ENCODE measurements around the gene IQSEC1. TPM values are rescaled to one million over a fixed set of nuclear protein-coding genes. Genes with fewer than 3 reads are reported as not detected.

Gene IQSEC1
- total RNA-seq, 1 experiment from 2014 or later: 13.0 TPM

GRCh38 chr3:12979151-12979946 lies 93.9 kb downstream of the IQSEC1 start:
- BruUV-seq (replicated peaks): no TSS peak
- intact Hi-C loops (cut with micrococcal nuclease; ENCODE audit: unreplicated experiment): no loop called here
- H3K27ac ChIP-seq (ENCODE audit: low read depth, low read length, poor library complexity, severe bottlenecking): no peak overlapping the region
- H3K27me3 ChIP-seq (replicated peaks; ENCODE audit: insufficient read depth, low read depth, low read length, poor library complexity): no peaks in the 10 kb centered on the region
- no peaks in the 10 kb centered on the region for H3K9me3 ChIP-seq (ENCODE audit: low read depth, low read length, poor library complexity, severe bottlenecking)
- H3K4me1 ChIP-seq (ENCODE audit: insufficient read depth, low read length, poor library complexity, severe bottlenecking): no peaks in the 10 kb centered on the region
- no peak overlapping the region for H3K4me3 ChIP-seq (ENCODE audit: low read depth, low read length, poor library complexity, severe bottlenecking)
- no peaks in the 10 kb centered on the region for H3K36me3 ChIP-seq (ENCODE audit: insufficient read depth, low read length, poor library complexity, severe bottlenecking)
- DNase-seq (ENCODE audit: low spot score): no peak
- POLR2A ChIA-PET (ENCODE audit: low non-redundant PET): no interaction called here
- TF ChIP-seq EZH2 (IDR thresholded peaks at IDR 0.05; ENCODE audit: borderline replicate concordance, low read depth, low read length, poor library complexity, severe bottlenecking): no peak
- no peak for TF ChIP-seq CTCF (conservative IDR thresholded peaks at IDR 0.05; ENCODE audit: low read depth, low read length)
- CTCF ChIA-PET: no interaction called here

GRCh38 chr3:12978682-12979081 lies 94.5 kb downstream of the IQSEC1 start:
- no peak for TF ChIP-seq CTCF (conservative IDR thresholded peaks at IDR 0.05; ENCODE audit: low read depth, low read length)
- no peak for TF ChIP-seq EZH2 (IDR thresholded peaks at IDR 0.05; ENCODE audit: borderline replicate concordance, low read depth, low read length, poor library complexity, severe bottlenecking)
- BruUV-seq (replicated peaks): no TSS peak
- Histone ChIP-seq H3K27me3 (replicated peaks; ENCODE audit: insufficient read depth, low read depth, low read length, poor library complexity) (no peaks in the 10 kb centered on the region), H3K36me3 (ENCODE audit: insufficient read depth, low read length, poor library complexity, severe bottlenecking) (no peaks in the 10 kb centered on the region), H3K4me1 (ENCODE audit: insufficient read depth, low read length, poor library complexity, severe bottlenecking) (no peaks in the 10 kb centered on the region), H3K27ac (ENCODE audit: low read depth, low read length, poor library complexity, severe bottlenecking) (no peak overlapping the region), H3K9me3 (ENCODE audit: low read depth, low read length, poor library complexity, severe bottlenecking) (no peaks in the 10 kb centered on the region), H3K4me3 (ENCODE audit: low read depth, low read length, poor library complexity, severe bottlenecking) (no peak overlapping the region)
- intact Hi-C loops (cut with micrococcal nuclease; ENCODE audit: unreplicated experiment): no loop called here
- POLR2A ChIA-PET (ENCODE audit: low non-redundant PET): no interaction called here
- DNase-seq (ENCODE audit: low spot score): no peak
- CTCF ChIA-PET: no interaction called here

- Histone ChIP-seq H3K4me3 (ENCODE audit: low read depth, low read length, poor library complexity, severe bottlenecking) (no peak overlapping the region), H3K27ac (ENCODE audit: low read depth, low read length, poor library complexity, severe bottlenecking) (no peak overlapping the region), H3K36me3 (ENCODE audit: insufficient read depth, low read length, poor library complexity, severe bottlenecking) (no peaks in the 10 kb centered on the region), H3K4me1 (ENCODE audit: insufficient read depth, low read length, poor library complexity, severe bottlenecking) (no peaks in the 10 kb centered on the region), H3K9me3 (ENCODE audit: low read depth, low read length, poor library complexity, severe bottlenecking) (no peaks in the 10 kb centered on the region), H3K27me3 (replicated peaks; ENCODE audit: insufficient read depth, low read depth, low read length, poor library complexity) (no peaks in the 10 kb centered on the region)
- DNase-seq (ENCODE audit: low spot score): no peak
- no TSS peak for BruUV-seq (replicated peaks)
- intact Hi-C loops (cut with micrococcal nuclease; ENCODE audit: unreplicated experiment): no loop called here
- TF ChIP-seq EZH2 (IDR thresholded peaks at IDR 0.05; ENCODE audit: borderline replicate concordance, low read depth, low read length, poor library complexity, severe bottlenecking) (no peak), CTCF (conservative IDR thresholded peaks at IDR 0.05; ENCODE audit: low read depth, low read length) (no peak)
- ChIA-PET CTCF (no interaction called here), POLR2A (ENCODE audit: low non-redundant PET) (no interaction called here)
Observed at GRCh38 chr3:12977117-12977808, 96.0 kb downstream of the IQSEC1 start.

All from A673 (cell line).